A673 (cell line): ENCODE results near the gene RNF31. TPM values are rescaled to one million over a fixed set of nuclear protein-coding genes. Genes with fewer than 3 reads are reported as not detected.
"Not testable (repeated sequence)": the region's sequence is repeated elsewhere in the genome, so short reads cannot be mapped to it uniquely, and the experiment has no call there.

ENCODE experiments used
- BruUV-seq: library from RNA; stranded (reverse); fragments of 400-500 nt; replicated peaks from 2 replicates; lab custom pipeline; 2021; lab: Mats Ljungman, UMichigan
- CTCF ChIA-PET: fragments of 300-600 bp; sonication (Branson Sonifier 250); formaldehyde crosslinking; loops from one replicate; lab custom pipeline; 2022; ENCODE audit warnings: antibody characterized with exemption; lab: Charles Lee
- POLR2A ChIA-PET: fragments of 300-600 bp; sonication (Branson Sonifier 250); formaldehyde crosslinking; loops from one replicate; lab custom pipeline; 2022; ENCODE audit warnings: antibody characterized with exemption; ENCODE audit not compliant: low non-redundant PET; lab: Charles Lee
- DNase-seq: peaks from one replicate; pipeline ENCODE4 v3.0.0-alpha.2; 2015; ENCODE audit warnings: low spot score
- H3K27ac ChIP-seq: fragments of 200-600 bp; sonication (generic); 2 replicates; pipeline ENCODE4 v1.5.1; 2016; ENCODE audit warnings: mixed run types, low read depth, mild to moderate bottlenecking, mixed read lengths, antibody characterized with exemption, low read length; ENCODE audit not compliant: poor library complexity, severe bottlenecking
- H3K27me3 ChIP-seq: fragments of 200-600 bp; sonication (generic); replicated peaks from 2 replicates; pipeline ENCODE4 v1.6.1; 2017; ENCODE audit warnings: mixed run types, low read depth, mild to moderate bottlenecking, mixed read lengths, antibody characterized with exemption, low read length; ENCODE audit not compliant: insufficient read depth, poor library complexity
- H3K36me3 ChIP-seq: fragments of 200-600 bp; sonication (generic); 2 replicates; pipeline ENCODE4 v1.6.1; 2016; ENCODE audit warnings: mixed run types, mild to moderate bottlenecking, mixed read lengths, antibody characterized with exemption, low read length; ENCODE audit not compliant: insufficient read depth, poor library complexity, severe bottlenecking
- H3K4me1 ChIP-seq: fragments of 200-600 bp; sonication (generic); 2 replicates; pipeline ENCODE4 v1.6.1; 2017; ENCODE audit warnings: mixed run types, mild to moderate bottlenecking, mixed read lengths, antibody characterized with exemption, low read length; ENCODE audit not compliant: insufficient read depth, poor library complexity, severe bottlenecking
- H3K4me3 ChIP-seq: fragments of 200-600 bp; sonication (generic); 2 replicates; pipeline ENCODE4 v1.5.1; 2016; ENCODE audit warnings: low read depth, mixed run types, mild to moderate bottlenecking, mixed read lengths, low read length; ENCODE audit not compliant: poor library complexity, severe bottlenecking
- H3K9me3 ChIP-seq: fragments of 200-600 bp; sonication (generic); 2 replicates; pipeline ENCODE4 v1.6.1; 2016; ENCODE audit warnings: mixed run types, low read depth, mild to moderate bottlenecking, mixed read lengths, antibody characterized with exemption, low read length; ENCODE audit not compliant: poor library complexity, severe bottlenecking
- EZH2 ChIP-seq: fragments of 200-600 bp; sonication (generic); IDR thresholded peaks from 2 replicates; pipeline ENCODE4 v1.6.1; 2017; ENCODE audit warnings: borderline replicate concordance, low read depth, mild to moderate bottlenecking, mixed read lengths, antibody characterized with exemption, low read length; ENCODE audit not compliant: poor library complexity, severe bottlenecking
- intact Hi-C: fragments of 100-400 bp; cut with micrococcal nuclease; formaldehyde crosslinking; loops from one replicate; pipeline ENCODE4 v1.10.0; 2022; ENCODE audit not compliant: unreplicated experiment
- total RNA-seq: library from RNA; stranded (reverse); gene quantifications from 2 replicates; pipeline ENCODE4 v1.2.3, GENCODE V29; 2021
- TF ChIP-seq, protein P1 (sequence below): fragments of 300-800, 200-600 bp; sonication (generic); conservative IDR thresholded peaks from 2 replicates; pipeline ENCODE4 v1.5.1; 2017; ENCODE audit warnings: low read depth, mild to moderate bottlenecking, antibody characterized with exemption, low read length, moderate library complexity, mixed read lengths

The RNF31 gene
- total RNA-seq, 1 experiment from 2014 or later, result 62.1 TPM

DNA sequence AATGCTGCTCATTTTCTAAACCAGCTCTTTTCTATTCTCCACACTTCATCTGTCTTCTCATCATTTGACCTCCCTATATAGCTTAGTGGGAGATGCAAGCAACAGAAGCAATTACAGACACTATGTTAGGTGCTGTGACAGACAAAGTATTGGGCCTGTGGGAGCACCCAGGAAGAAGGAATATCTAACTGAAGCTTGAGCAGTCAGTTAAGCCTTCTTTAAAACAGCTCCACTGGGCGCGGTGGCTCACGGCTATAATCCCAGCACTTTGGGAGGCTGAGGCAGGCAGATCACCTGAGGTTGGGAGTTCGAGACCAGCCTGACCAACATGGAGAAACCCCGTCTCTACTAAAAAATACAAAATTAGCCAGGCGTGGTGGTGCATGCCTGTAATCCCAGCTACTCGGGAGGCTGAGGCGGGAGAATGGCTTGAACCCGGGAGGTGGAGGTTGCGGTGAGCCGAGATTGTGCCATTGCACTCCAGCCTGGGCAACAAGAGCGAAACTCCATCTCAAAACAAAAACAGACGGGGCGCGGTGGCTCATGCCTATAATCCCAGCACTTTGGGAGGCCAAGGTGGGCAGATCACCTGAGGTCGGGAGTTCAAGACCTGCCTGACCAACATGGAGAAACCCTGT, 56.1 kb downstream of the RNF31 start:
- DNase-seq, H3K9me3 ChIP-seq, H3K4me1 ChIP-seq, H3K27ac ChIP-seq, BruUV-seq, H3K4me3 ChIP-seq, H3K27me3 ChIP-seq, intact Hi-C loops: not testable (repeated sequence)
- peaks cover 20% of the 10 kb centered on the region for H3K36me3 ChIP-seq
- ChIA-PET POLR2A (interaction anchor here (0.6 kb wide), 1 partner anchor 26 kb away, joined by 4 read pairs; no protein-coding TSS in a partner anchor), CTCF (interaction anchor here (0.5 kb wide), 1 partner anchor 538 kb away, joined by 6 read pairs; no protein-coding TSS in a partner anchor)

DNA sequence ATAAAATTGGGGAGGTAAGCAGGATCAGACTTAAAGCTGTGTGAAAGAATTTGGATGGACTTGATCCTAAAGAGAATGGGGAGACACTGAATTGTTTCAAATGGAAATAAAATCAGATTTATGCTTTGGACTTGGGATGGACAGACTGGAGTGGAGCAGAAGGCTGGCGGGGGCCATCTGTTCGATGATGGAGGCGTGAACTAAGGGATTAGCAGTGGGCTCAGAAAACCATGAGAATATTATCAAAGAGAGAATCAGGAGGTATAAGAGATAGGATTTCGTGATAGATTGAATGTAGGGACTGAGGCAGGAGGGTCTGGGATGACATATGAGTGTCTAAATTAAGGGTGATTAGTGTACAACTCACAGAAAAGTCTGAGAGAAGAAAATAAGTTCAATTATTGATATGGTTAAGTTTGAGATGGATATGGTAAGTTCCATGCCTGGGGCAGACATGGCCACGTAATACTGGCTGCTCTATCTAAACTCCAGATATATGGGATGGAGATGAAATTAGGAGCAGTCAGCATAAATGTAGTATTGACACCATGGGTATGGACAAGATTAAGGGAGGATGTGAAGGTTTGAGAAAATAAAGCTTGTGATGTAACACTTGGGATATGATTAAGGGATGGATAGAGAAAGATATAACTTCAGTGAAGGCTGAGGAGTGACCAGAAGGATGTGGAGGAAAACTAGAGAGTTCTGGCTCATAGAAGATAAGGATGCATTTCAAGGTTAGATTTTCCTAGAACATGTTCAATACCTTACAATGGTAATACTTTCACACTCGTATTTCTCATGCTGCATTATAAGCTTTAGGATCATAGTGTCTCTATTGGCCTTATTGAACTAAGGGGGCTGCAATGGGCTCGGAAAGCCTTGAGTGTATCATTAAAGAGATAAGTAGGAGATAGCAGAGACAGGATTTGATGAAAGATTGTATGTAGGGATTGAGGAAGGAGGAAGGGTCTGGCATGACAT, 57.2 kb downstream of the RNF31 start:
- no peak for TF ChIP-seq EZH2
- TF ChIP-seq, protein P1, sequence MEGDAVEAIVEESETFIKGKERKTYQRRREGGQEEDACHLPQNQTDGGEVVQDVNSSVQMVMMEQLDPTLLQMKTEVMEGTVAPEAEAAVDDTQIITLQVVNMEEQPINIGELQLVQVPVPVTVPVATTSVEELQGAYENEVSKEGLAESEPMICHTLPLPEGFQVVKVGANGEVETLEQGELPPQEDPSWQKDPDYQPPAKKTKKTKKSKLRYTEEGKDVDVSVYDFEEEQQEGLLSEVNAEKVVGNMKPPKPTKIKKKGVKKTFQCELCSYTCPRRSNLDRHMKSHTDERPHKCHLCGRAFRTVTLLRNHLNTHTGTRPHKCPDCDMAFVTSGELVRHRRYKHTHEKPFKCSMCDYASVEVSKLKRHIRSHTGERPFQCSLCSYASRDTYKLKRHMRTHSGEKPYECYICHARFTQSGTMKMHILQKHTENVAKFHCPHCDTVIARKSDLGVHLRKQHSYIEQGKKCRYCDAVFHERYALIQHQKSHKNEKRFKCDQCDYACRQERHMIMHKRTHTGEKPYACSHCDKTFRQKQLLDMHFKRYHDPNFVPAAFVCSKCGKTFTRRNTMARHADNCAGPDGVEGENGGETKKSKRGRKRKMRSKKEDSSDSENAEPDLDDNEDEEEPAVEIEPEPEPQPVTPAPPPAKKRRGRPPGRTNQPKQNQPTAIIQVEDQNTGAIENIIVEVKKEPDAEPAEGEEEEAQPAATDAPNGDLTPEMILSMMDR, result no peak
- no TSS peak for BruUV-seq
- intact Hi-C loops, result no loop called here
- no peak for DNase-seq
- CTCF ChIA-PET, result no interaction called here
- H3K36me3 ChIP-seq, result peaks cover 23% of the 10 kb centered on the region
- H3K27me3 ChIP-seq, result no peaks in the 10 kb centered on the region
- H3K27ac ChIP-seq, result no peak overlapping the region
- H3K9me3 ChIP-seq, result no peaks in the 10 kb centered on the region
- H3K4me3 ChIP-seq, result no peak overlapping the region
- H3K4me1 ChIP-seq, result no peaks in the 10 kb centered on the region
- POLR2A ChIA-PET, result interaction anchor here (0.7 kb wide), 1 partner anchor 80 kb away, joined by 3 read pairs; no protein-coding TSS in a partner anchor

DNA sequence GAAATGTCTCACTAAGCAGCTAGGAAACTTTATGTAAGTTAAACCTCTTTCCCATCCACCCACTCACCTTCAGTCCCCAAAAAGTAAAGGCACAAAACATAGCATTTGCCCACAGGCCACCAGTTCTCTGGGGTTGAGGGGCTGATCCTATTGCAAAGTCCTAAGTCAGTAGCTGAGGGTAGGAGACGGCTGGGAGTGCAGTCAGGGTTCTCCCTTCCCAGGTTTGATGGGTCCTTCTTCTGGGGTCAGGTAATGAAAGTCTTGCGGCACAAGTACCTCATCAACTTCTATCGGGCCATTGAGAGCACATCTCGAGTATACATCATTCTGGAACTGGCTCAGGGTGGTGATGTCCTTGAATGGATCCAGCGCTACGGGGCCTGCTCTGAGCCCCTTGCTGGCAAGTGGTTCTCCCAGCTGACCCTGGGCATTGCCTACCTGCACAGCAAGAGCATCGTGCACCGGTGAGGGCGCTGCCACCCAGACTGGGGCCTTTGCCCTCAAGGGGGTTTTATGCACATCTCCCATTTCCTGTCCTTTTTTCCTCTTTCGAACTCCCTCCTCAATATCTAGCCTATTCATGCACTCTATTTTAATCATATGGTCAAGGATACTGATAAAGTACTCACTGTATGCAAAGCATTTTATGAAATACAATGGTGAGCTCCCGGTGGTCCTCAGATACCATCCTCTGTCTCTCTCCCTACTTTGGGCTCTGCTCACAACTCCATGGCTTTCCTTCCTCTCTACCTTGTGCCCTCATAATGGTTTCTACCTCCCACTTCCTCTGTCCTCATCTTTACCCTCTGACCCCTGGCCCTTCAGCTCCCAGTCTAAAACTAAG, 59.2 kb downstream of the RNF31 start:
- POLR2A ChIA-PET, result no interaction called here

More for the DNA sequence above, 59.2 kb downstream of the RNF31 start:
- no TSS peak for BruUV-seq
- no peak for TF ChIP-seq EZH2
- TF ChIP-seq, protein P1, result no peak
- intact Hi-C loops, result no loop called here
- CTCF ChIA-PET, result no interaction called here
- Histone ChIP-seq H3K4me3 (no peak overlapping the region), H3K27ac (no peak overlapping the region), H3K9me3 (no peaks in the 10 kb centered on the region), H3K4me1 (no peaks in the 10 kb centered on the region), H3K36me3 (peaks cover 37% of the 10 kb centered on the region), H3K27me3 (no peaks in the 10 kb centered on the region)
- no peak for DNase-seq
